Measurements from ENCODE around the gene LOXL3. TPM values are rescaled to one million over a fixed set of nuclear protein-coding genes. Genes with fewer than 3 reads are reported as not detected.

The LOXL3 gene
- total RNA-seq, 1 experiment from 2014 or later, result 5.8 TPM

DNA sequence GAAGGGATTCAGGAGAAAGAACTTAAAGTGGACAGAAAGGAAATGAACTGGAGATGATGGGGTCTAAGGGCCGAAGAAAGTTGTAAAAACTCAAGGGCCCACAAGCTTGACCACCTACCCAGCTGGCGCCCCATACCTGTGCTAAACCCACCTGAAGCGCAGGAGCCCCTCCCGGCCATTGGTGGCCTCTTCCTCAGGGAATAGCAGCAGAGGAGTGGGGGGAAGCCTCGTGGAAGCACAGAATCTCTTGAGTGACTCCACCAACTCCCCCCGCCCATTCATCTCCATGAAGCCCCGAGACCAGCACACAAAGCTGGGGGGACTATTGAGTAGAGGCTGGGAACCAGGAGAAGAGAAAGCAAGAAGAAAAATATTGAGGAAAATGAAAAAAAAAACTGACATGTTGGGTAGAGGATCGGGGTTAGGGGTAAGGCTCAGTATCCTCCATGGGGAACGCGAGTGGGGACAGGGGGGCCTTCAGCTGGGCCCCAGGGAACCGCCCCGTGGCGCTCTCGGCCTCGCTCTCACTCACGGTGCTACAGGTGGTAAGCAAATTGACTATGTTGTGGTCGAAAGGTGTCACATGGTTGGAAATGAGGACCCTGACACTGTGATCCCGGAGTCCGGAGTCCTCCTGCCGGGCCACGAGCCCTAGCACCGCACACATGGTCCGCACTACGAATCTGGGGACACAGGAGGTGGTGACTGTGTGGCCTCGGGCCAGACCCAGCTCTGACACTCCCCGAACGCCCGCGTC, 25.0 kb downstream of the LOXL3 start:
- BruUV-seq (replicated peaks), result TSS peak; percentile 55
- no peaks in the 10 kb centered on the region for H3K9me3 ChIP-seq (ENCODE audit: low read length)
- peaks cover 20% of the 10 kb centered on the region for H3K4me1 ChIP-seq (ENCODE audit: insufficient read depth, low read length)
- TF ChIP-seq EZH2phosphoT487 (IDR thresholded peaks at IDR 0.05; ENCODE audit: borderline replicate concordance, low read length), result no peak
- ATAC-seq, result peak; percentile 9
- H3K4me3 ChIP-seq (ENCODE audit: low read length), result peak overlapping the region; percentile 93
- no peaks in the 10 kb centered on the region for H3K9me2 ChIP-seq (replicated peaks; ENCODE audit: low read length)
- DNase-seq, result no peak
- peak overlapping the region; percentile 75 for H2AFZ ChIP-seq (ENCODE audit: low read length)
- CTCF ChIA-PET, result no interaction called here
- intact Hi-C loops (cut with micrococcal nuclease), result loop anchor here (1.0 kb wide), 3 partner anchors 21 to 70 kb away; partner anchors contain the start of genes PCGF1, TTC31 and WBP1
- H3K79me2 ChIP-seq (ENCODE audit: low read length), result peaks cover 43% of the 10 kb centered on the region
- peak overlapping the region; percentile 98 for H3K9ac ChIP-seq (ENCODE audit: low read length)
- H3K27ac ChIP-seq (ENCODE audit: low read length), result peak overlapping the region; percentile 63
- H3F3A ChIP-seq (ENCODE audit: low read length, unreplicated experiment), result no peaks in the 10 kb centered on the region
- peaks cover 33% of the 10 kb centered on the region for H3K36me3 ChIP-seq (ENCODE audit: low read depth, low read length)
- 0 out of 2 replicates have a peak, but pooled peaks cover 7% of the 10 kb centered on the region for H4K20me1 ChIP-seq (ENCODE audit: low read length)
- POLR2A ChIA-PET (ENCODE audit: unreplicated experiment), result no interaction called here
- H3K4me2 ChIP-seq (ENCODE audit: low read length), result peak overlapping the region; percentile 97
- H3K27me3 ChIP-seq (ENCODE audit: low read length), result no peaks in the 10 kb centered on the region

DNA sequence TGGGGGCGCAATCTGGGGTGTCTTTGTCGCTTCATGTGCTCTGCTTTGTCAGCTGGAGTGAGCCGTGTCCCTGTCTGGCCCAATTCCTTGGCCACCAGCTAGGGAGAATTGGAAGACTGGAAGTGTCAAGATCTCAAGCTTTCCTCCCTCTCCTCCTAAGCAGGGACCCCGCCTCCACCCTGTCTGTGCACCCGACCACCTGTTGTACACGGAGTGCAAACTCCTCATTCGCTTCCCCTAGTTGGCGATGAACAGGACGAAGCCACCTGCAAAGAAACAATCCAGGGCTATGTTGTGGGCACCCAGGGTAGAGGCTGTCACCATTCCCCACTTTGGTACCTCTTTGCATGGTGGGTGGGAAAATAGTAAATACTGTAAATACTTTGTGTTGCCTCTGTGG, 26.0 kb downstream of the LOXL3 start:
- H3K27me3 ChIP-seq (ENCODE audit: low read length), result no peaks in the 10 kb centered on the region
- BruUV-seq (replicated peaks), result no TSS peak
- H3K27ac ChIP-seq (ENCODE audit: low read length), result no peak overlapping the region
- CTCF ChIA-PET, result no interaction called here
- H3F3A ChIP-seq (ENCODE audit: low read length, unreplicated experiment), result no peaks in the 10 kb centered on the region
- TF ChIP-seq EZH2 (IDR thresholded peaks at IDR 0.05; ENCODE audit: low read length, unreplicated experiment) (no peak), EZH2phosphoT487 (IDR thresholded peaks at IDR 0.05; ENCODE audit: borderline replicate concordance, low read length) (no peak)
- TF ChIP-seq, protein P1, sequence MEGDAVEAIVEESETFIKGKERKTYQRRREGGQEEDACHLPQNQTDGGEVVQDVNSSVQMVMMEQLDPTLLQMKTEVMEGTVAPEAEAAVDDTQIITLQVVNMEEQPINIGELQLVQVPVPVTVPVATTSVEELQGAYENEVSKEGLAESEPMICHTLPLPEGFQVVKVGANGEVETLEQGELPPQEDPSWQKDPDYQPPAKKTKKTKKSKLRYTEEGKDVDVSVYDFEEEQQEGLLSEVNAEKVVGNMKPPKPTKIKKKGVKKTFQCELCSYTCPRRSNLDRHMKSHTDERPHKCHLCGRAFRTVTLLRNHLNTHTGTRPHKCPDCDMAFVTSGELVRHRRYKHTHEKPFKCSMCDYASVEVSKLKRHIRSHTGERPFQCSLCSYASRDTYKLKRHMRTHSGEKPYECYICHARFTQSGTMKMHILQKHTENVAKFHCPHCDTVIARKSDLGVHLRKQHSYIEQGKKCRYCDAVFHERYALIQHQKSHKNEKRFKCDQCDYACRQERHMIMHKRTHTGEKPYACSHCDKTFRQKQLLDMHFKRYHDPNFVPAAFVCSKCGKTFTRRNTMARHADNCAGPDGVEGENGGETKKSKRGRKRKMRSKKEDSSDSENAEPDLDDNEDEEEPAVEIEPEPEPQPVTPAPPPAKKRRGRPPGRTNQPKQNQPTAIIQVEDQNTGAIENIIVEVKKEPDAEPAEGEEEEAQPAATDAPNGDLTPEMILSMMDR (conservative IDR thresholded peaks at IDR 0.05; ENCODE audit: low read depth, low read length), result no peak
- intact Hi-C loops (cut with micrococcal nuclease), result no loop called here
- H3K36me3 ChIP-seq (ENCODE audit: low read depth, low read length), result peaks cover 31% of the 10 kb centered on the region
- 0 out of 2 replicates have a peak, but pooled peaks cover 7% of the 10 kb centered on the region for H4K20me1 ChIP-seq (ENCODE audit: low read length)
- H3K9me2 ChIP-seq (replicated peaks; ENCODE audit: low read length), result no peaks in the 10 kb centered on the region
- H3K9me3 ChIP-seq (ENCODE audit: low read length), result no peaks in the 10 kb centered on the region
- no peak overlapping the region for H3K9ac ChIP-seq (ENCODE audit: low read length)
- no peak overlapping the region for H2AFZ ChIP-seq (ENCODE audit: low read length)
- H3K4me3 ChIP-seq (ENCODE audit: low read length), result peak overlapping the region; percentile 93
- ATAC-seq (no peak), DNase-seq (no peak)
- peaks cover 43% of the 10 kb centered on the region for H3K79me2 ChIP-seq (ENCODE audit: low read length)
- peaks cover 20% of the 10 kb centered on the region for H3K4me1 ChIP-seq (ENCODE audit: insufficient read depth, low read length)
- peak overlapping the region; percentile 97 for H3K4me2 ChIP-seq (ENCODE audit: low read length)
- POLR2A ChIA-PET (ENCODE audit: unreplicated experiment), result no interaction called here

DNA sequence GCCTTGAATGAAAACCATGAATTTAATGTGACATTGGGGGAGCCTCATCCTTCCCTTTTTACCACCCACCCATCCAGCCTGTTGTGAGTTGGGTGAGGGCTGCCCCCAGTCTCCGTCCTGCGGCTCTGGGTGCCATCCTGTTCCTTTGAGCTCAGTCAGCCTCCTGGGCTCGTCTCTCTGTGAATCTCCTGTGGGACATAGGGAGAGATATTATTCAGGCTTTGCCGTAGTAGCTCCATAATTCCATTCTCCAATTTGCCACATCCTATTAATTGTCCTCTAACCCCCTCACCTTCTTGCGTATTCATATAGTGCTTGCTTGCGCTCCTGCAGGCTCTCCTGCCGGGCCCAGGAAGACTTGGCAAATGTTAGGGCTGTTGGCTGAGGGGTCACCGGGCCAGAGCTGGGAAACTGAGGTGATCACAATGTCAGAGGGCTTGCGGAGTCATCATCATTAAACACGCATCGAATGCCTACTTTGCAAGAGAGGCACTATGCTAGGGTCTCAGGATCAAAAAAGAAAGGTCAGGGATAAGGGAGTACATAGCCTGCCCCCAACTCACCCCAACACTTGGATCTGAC, 27.0 kb downstream of the LOXL3 start:
- 0 out of 2 replicates have a peak, but pooled peaks cover 7% of the 10 kb centered on the region for H4K20me1 ChIP-seq (ENCODE audit: low read length)
- no peaks in the 10 kb centered on the region for H3K27me3 ChIP-seq (ENCODE audit: low read length)
- no peaks in the 10 kb centered on the region for H3K9me2 ChIP-seq (replicated peaks; ENCODE audit: low read length)
- DNase-seq (no peak), ATAC-seq (no peak)
- ChIA-PET POLR2A (ENCODE audit: unreplicated experiment) (no interaction called here), CTCF (no interaction called here)
- no TSS peak for BruUV-seq (replicated peaks)
- no peak overlapping the region for H3K4me2 ChIP-seq (ENCODE audit: low read length)
- no peak overlapping the region for H3K4me3 ChIP-seq (ENCODE audit: low read length)
- H3K36me3 ChIP-seq (ENCODE audit: low read depth, low read length), result peaks cover 26% of the 10 kb centered on the region
- TF ChIP-seq EZH2phosphoT487 (IDR thresholded peaks at IDR 0.05; ENCODE audit: borderline replicate concordance, low read length), result no peak
- TF ChIP-seq EZH2 (IDR thresholded peaks at IDR 0.05; ENCODE audit: low read length, unreplicated experiment), result no peak
- TF ChIP-seq, protein P1 (conservative IDR thresholded peaks at IDR 0.05; ENCODE audit: low read depth, low read length), result no peak
- H3K9ac ChIP-seq (ENCODE audit: low read length), result no peak overlapping the region
- no peak overlapping the region for H3K27ac ChIP-seq (ENCODE audit: low read length)
- intact Hi-C loops (cut with micrococcal nuclease), result no loop called here
- no peaks in the 10 kb centered on the region for H3F3A ChIP-seq (ENCODE audit: low read length, unreplicated experiment)
- no peak overlapping the region for H2AFZ ChIP-seq (ENCODE audit: low read length)
- no peaks in the 10 kb centered on the region for H3K9me3 ChIP-seq (ENCODE audit: low read length)
- peaks cover 43% of the 10 kb centered on the region for H3K79me2 ChIP-seq (ENCODE audit: low read length)
- H3K4me1 ChIP-seq (ENCODE audit: insufficient read depth, low read length), result peaks cover 20% of the 10 kb centered on the region

All from PC-3 (cell line).